Esophagus mucosa (tissue), 1 donor: ENCODE data around the gene CTNNBIP1. TPM values are rescaled to one million over a fixed set of nuclear protein-coding genes. Genes with fewer than 3 reads are reported as not detected.
"Not testable (repeated sequence)": the region's sequence is repeated elsewhere in the genome, so short reads cannot be mapped to it uniquely, and the experiment has no call there.

Experiments used
- ATAC-seq: fragments of 200-7000 bp; cut with Tn5 transposase; one replicate; pipeline ENCODE4 v1.9.1; 2020
- total RNA-seq: library from RNA; stranded (reverse); gene quantifications from one replicate; pipeline ENCODE4 v1.2.4, GENCODE V29; 2023
- donor health status: DM: yes; HTN: yes; CAD: no.

Gene CTNNBIP1
- total RNA-seq, 1 donor from 2014 or later = 175 TPM

- not testable (repeated sequence) for ATAC-seq
These were observed 106.8 kb downstream of the CTNNBIP1 start for GRCh38 chr1:9803003-9803918.

DNA sequence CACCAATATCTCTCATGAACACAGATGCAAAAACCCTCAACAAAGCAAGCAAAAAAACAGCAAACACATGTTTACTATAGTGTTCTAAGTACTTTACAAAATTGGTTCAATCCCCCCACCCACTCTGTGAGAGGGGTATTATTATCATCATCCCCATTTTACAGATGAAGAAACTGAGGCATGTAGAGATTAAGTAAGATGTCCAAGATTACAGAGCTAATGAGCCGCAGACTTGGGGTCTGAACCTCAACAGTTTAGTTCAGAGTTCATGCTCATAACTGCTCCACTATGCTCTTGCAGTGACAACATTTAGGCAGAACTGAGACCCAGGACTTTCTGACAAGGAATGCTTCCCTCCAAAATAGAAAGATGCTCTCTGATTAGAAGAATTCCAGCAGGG is 108.2 kb downstream of the CTNNBIP1 start:
- no peak for ATAC-seq

Other genes with a start within 250 kb of the CTNNBIP1 start
- gene CLSTN1, start 86.3 kb downstream of the CTNNBIP1 start, total RNA-seq = 121 TPM
- 24.6 TPM for gene LZIC, start 33.1 kb upstream of the CTNNBIP1 start, total RNA-seq
- gene NMNAT1, start 33.2 kb upstream of the CTNNBIP1 start, total RNA-seq = 8.1 TPM
- 13.4 TPM for gene RBP7, start 87.0 kb upstream of the CTNNBIP1 start, total RNA-seq
- 38.1 TPM for gene UBE4B, start 122.7 kb upstream of the CTNNBIP1 start, total RNA-seq